Hepatocyte (in vitro differentiated cells): ENCODE measurements around the gene CENPP. TPM values are rescaled to one million over a fixed set of nuclear protein-coding genes. Genes with fewer than 3 reads are reported as not detected.

Experiments
- DNase-seq: peaks from one replicate; pipeline ENCODE4 v3.0.0-alpha.2; 2016; ENCODE audit warnings: low spot score
- H2AFZ ChIP-seq: fragments of 200-600 bp; sonication (generic); 2 replicates; pipeline ENCODE4 v1.6.0; 2016; ENCODE audit warnings: antibody characterized with exemption, mild to moderate bottlenecking
- H3K27ac ChIP-seq: fragments of 200-600 bp; sonication (generic); 2 replicates; pipeline ENCODE4 v1.5.1; 2016; ENCODE audit warnings: mild to moderate bottlenecking
- H3K27me3 ChIP-seq: fragments of 200-600 bp; sonication (generic); 2 replicates; pipeline ENCODE4 v1.6.1; 2016
- H3K36me3 ChIP-seq: fragments of 200-600 bp; sonication (generic); replicated peaks from 2 replicates; pipeline ENCODE4 v1.5.1; 2016; ENCODE audit warnings: low read depth; ENCODE audit not compliant: insufficient read depth
- H3K4me1 ChIP-seq: fragments of 200-600 bp; sonication (generic); 2 replicates; pipeline ENCODE4 v1.5.1; 2016; ENCODE audit warnings: mild to moderate bottlenecking, moderate library complexity; ENCODE audit not compliant: insufficient read depth
- H3K4me2 ChIP-seq: fragments of 200-600 bp; sonication (generic); 2 replicates; pipeline ENCODE4 v1.6.0; 2016
- H3K4me3 ChIP-seq: fragments of 200-600 bp; sonication (generic); 2 replicates; pipeline ENCODE4 v1.5.1; 2016; ENCODE audit warnings: mild to moderate bottlenecking
- H3K79me2 ChIP-seq: fragments of 200-600 bp; sonication (generic); 2 replicates; pipeline ENCODE4 v1.6.0; 2017; ENCODE audit warnings: mild to moderate bottlenecking
- H3K9me2 ChIP-seq: fragments of 200-600 bp; sonication (generic); replicated peaks from 2 replicates; pipeline ENCODE4 v1.6.0; 2017; ENCODE audit warnings: mild to moderate bottlenecking; ENCODE audit not compliant: insufficient read depth
- H3K9me3 ChIP-seq: fragments of 200-600 bp; sonication (generic); 2 replicates; pipeline ENCODE4 v1.5.1; 2016; ENCODE audit warnings: low read depth, mild to moderate bottlenecking
- H4K20me1 ChIP-seq: fragments of 200-600 bp; sonication (generic); 2 replicates; pipeline ENCODE4 v1.6.0; 2016; ENCODE audit warnings: mild to moderate bottlenecking; ENCODE audit not compliant: insufficient read depth, poor library complexity, severe bottlenecking
- CTCF ChIP-seq: fragments of 200-600 bp; sonication (generic); IDR thresholded peaks from 2 replicates; pipeline ENCODE4 v1.5.1; 2016; ENCODE audit warnings: antibody characterized with exemption, mild to moderate bottlenecking; ENCODE audit not compliant: poor library complexity
- EZH2 ChIP-seq: fragments of 200-600 bp; sonication (generic); IDR thresholded peaks from 2 replicates; pipeline ENCODE4 v1.6.1; 2016; ENCODE audit warnings: antibody characterized with exemption, mild to moderate bottlenecking, borderline replicate concordance
- EZH2phosphoT487 ChIP-seq: fragments of 200-600 bp; sonication (generic); IDR thresholded peaks from one replicate; pipeline ENCODE4 v1.6.1; 2018; ENCODE audit warnings: antibody characterized with exemption, mild to moderate bottlenecking, low read depth, moderate library complexity; ENCODE audit not compliant: unreplicated experiment, severe bottlenecking
- WGBS: methylation state at CpG from one replicate; pipeline ENCODE4 v1.1.6; 2016; ENCODE audit warnings: low lambda C conversion rate; ENCODE audit errors: missing lambda C conversion rate; 5-methylcytosine and 5-hydroxymethylcytosine counted together
- polyA plus RNA-seq: library from polyadenylated mRNA; unstranded; fragments of >200 nt; fragmentation: Nextera tagmentation; extraction: Ambion mirVana; gene quantifications from 2 replicates; pipeline ENCODE4 v1.2.1, GENCODE V29; 2016
- total RNA-seq: library from RNA; depleted of rRNA; stranded (reverse); fragments of >200 nt; gene quantifications from 2 replicates; pipeline ENCODE4 v1.2.3, GENCODE V29; 2014

CENPP gene
- total and polyA plus RNA-seq, 2 experiments from 2014 or later: 5.1 to 5.9 TPM

GRCh38 chr9:92607088-92607487, 281.3 kb downstream of the CENPP start:
- no peak overlapping the region for H3K4me2 ChIP-seq
- H2AFZ ChIP-seq: no peak overlapping the region
- H3K9me3 ChIP-seq: no peaks in the 10 kb centered on the region
- peak overlapping the region; percentile 10 for H3K27ac ChIP-seq
- H3K4me1 ChIP-seq: peaks cover 3% of the 10 kb centered on the region
- peaks cover 3% of the 10 kb centered on the region for H3K36me3 ChIP-seq
- WGBS: 64% methylated on average over 2 of the region's 2 CpGs
- H3K27me3 ChIP-seq: no peaks in the 10 kb centered on the region
- H4K20me1 ChIP-seq: no peaks in the 10 kb centered on the region
- no peaks in the 10 kb centered on the region for H3K79me2 ChIP-seq
- no peaks in the 10 kb centered on the region for H3K9me2 ChIP-seq
- no peak for DNase-seq
- TF ChIP-seq EZH2phosphoT487 (no peak), CTCF (no peak), EZH2 (no peak)
- no peak overlapping the region for H3K4me3 ChIP-seq

GRCh38 chr9:92607773-92608172, 282.0 kb downstream of the CENPP start:
- TF ChIP-seq EZH2phosphoT487 (no peak), EZH2 (no peak), CTCF (no peak)
- WGBS: 46% methylated on average over 4 of the region's 4 CpGs
- Histone ChIP-seq H3K4me3 (no peak overlapping the region), H3K27me3 (no peaks in the 10 kb centered on the region), H3K79me2 (no peaks in the 10 kb centered on the region), H3K4me1 (peaks cover 3% of the 10 kb centered on the region), H2AFZ (no peak overlapping the region), H3K4me2 (no peak overlapping the region), H3K36me3 (peaks cover 3% of the 10 kb centered on the region), H3K9me2 (no peaks in the 10 kb centered on the region), H3K27ac (peak overlapping the region; percentile 50), H3K9me3 (no peaks in the 10 kb centered on the region), H4K20me1 (no peaks in the 10 kb centered on the region)
- peak; percentile 37 for DNase-seq

- H3K4me3 ChIP-seq: no peak overlapping the region
- WGBS: 81% methylated on average over 10 of the region's 10 CpGs
- TF ChIP-seq EZH2phosphoT487 (no peak), CTCF (no peak), EZH2 (no peak)
- no peaks in the 10 kb centered on the region for H3K27me3 ChIP-seq
- H3K27ac ChIP-seq: peak overlapping the region; percentile 50
- H3K9me3 ChIP-seq: no peaks in the 10 kb centered on the region
- H2AFZ ChIP-seq: no peak overlapping the region
- no peaks in the 10 kb centered on the region for H3K79me2 ChIP-seq
- peaks cover 3% of the 10 kb centered on the region for H3K4me1 ChIP-seq
- no peaks in the 10 kb centered on the region for H3K9me2 ChIP-seq
- H4K20me1 ChIP-seq: no peaks in the 10 kb centered on the region
- H3K36me3 ChIP-seq: peaks cover 3% of the 10 kb centered on the region
- no peak for DNase-seq
- no peak overlapping the region for H3K4me2 ChIP-seq
Observed at GRCh38 chr9:92608241-92608908, 282.6 kb downstream of the CENPP start.
